ENCODE measurements around the gene MYL12B. TPM values are rescaled to one million over a fixed set of nuclear protein-coding genes. Genes with fewer than 3 reads are reported as not detected.

The MYL12B gene
- total RNA-seq, 1 donor from 2014 or later = 123 TPM

DNA sequence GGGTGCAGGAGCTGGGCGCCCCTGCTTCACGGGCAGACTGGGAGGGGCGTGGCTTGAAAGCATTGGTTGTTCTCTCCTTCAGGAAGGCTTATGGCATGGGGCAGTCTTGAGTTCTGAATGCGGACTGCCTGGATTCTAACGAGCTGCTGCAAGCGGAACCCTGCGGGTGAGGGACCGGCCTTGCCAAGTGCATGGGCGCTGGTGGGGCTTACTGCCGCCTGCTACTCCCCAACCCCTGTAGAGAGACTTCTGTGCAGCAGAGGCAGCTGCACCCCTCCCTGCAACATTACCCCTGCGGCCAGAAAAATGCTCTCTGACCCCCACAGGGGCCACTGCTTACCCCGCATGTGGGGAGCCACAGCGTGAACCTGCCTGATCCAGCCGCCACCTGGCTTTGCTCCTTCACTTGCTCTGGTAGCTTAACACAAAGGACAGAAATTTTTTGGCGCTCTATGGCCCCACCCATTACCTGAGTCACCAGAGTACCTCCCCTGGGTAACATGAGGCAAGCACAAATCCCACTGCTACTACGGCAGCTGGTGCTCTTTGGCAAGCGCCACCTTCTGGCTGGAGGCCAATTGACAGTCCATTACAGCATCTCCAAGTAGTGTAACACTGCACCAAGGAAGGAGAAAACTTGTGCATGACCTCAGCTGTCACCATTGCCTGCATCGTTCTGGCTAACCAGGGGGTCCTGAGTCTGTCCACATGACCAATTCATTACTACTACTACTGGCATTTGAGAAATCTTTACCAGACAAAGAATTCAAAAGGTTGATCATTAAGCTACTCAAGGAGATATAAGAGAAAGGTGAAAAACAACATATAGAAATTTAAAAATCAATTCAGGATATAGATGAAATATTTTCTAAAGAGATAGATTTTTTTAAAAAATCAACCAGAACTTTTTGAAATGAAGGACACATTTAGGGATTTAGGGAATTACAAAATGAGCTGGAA, 35.4 kb downstream of the MYL12B start:
- Mint-ChIP-seq H3K36me3 (ENCODE audit: unreplicated experiment) (peaks cover 5% of the 10 kb centered on the region), H3K4me1 (ENCODE audit: low read depth, unreplicated experiment) (no peaks in the 10 kb centered on the region), H3K27ac (ENCODE audit: unreplicated experiment) (peak overlapping the region; percentile 97), H3K9me3 (ENCODE audit: unreplicated experiment) (peaks cover 2% of the 10 kb centered on the region), H3K4me3 (ENCODE audit: unreplicated experiment) (peak overlapping the region; percentile 95), H3K27me3 (ENCODE audit: unreplicated experiment) (peaks cover 2% of the 10 kb centered on the region)
- peak; percentile 93 for DNase-seq
- TF ChIP-seq, protein P1, sequence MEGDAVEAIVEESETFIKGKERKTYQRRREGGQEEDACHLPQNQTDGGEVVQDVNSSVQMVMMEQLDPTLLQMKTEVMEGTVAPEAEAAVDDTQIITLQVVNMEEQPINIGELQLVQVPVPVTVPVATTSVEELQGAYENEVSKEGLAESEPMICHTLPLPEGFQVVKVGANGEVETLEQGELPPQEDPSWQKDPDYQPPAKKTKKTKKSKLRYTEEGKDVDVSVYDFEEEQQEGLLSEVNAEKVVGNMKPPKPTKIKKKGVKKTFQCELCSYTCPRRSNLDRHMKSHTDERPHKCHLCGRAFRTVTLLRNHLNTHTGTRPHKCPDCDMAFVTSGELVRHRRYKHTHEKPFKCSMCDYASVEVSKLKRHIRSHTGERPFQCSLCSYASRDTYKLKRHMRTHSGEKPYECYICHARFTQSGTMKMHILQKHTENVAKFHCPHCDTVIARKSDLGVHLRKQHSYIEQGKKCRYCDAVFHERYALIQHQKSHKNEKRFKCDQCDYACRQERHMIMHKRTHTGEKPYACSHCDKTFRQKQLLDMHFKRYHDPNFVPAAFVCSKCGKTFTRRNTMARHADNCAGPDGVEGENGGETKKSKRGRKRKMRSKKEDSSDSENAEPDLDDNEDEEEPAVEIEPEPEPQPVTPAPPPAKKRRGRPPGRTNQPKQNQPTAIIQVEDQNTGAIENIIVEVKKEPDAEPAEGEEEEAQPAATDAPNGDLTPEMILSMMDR (IDR thresholded peaks at IDR 0.05; ENCODE audit: partially characterized antibody, unreplicated experiment) = peak; percentile 87

DNA sequence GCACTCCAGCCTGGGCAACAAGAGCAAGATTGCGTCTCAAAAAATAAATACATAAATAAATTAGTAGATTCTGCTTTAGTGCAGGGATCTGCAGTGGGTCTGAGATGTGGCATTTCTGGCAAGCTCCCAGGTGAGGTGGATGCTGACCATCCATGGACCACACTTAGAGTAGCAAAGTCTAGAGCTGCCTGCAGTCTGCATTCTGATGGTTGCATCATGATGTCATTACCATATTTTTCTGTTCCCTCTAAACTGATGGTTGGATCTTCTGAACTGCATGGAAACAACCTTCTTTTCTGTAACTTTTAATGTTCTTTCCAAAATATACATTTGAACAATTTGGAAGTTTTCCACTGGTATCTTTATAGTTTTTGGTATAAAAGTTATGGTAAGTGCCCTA, 42.9 kb downstream of the MYL12B start:
- no peak overlapping the region for H3K27ac Mint-ChIP-seq (ENCODE audit: unreplicated experiment)
- TF ChIP-seq, protein P1 (IDR thresholded peaks at IDR 0.05; ENCODE audit: partially characterized antibody, unreplicated experiment) = no peak
- H3K4me1 Mint-ChIP-seq (ENCODE audit: low read depth, unreplicated experiment) = no peaks in the 10 kb centered on the region
- H3K36me3 Mint-ChIP-seq (ENCODE audit: unreplicated experiment) = no peaks in the 10 kb centered on the region
- DNase-seq = no peak
- H3K9me3 Mint-ChIP-seq (ENCODE audit: unreplicated experiment) = no peaks in the 10 kb centered on the region
- H3K4me3 Mint-ChIP-seq (ENCODE audit: unreplicated experiment) = no peak overlapping the region
- H3K27me3 Mint-ChIP-seq (ENCODE audit: unreplicated experiment) = no peaks in the 10 kb centered on the region

GRCh38 chr18:3305354-3305762, 43.4 kb downstream of the MYL12B start:
- H3K27me3 Mint-ChIP-seq (ENCODE audit: unreplicated experiment) = no peaks in the 10 kb centered on the region
- TF ChIP-seq, protein P1 (IDR thresholded peaks at IDR 0.05; ENCODE audit: partially characterized antibody, unreplicated experiment) = no peak
- no peak overlapping the region for H3K27ac Mint-ChIP-seq (ENCODE audit: unreplicated experiment)
- no peaks in the 10 kb centered on the region for H3K36me3 Mint-ChIP-seq (ENCODE audit: unreplicated experiment)
- no peaks in the 10 kb centered on the region for H3K9me3 Mint-ChIP-seq (ENCODE audit: unreplicated experiment)
- no peak for DNase-seq
- no peaks in the 10 kb centered on the region for H3K4me1 Mint-ChIP-seq (ENCODE audit: low read depth, unreplicated experiment)
- no peak overlapping the region for H3K4me3 Mint-ChIP-seq (ENCODE audit: unreplicated experiment)

GRCh38 chr18:3305933-3306332, 44.0 kb downstream of the MYL12B start:
- Mint-ChIP-seq H3K4me3 (ENCODE audit: unreplicated experiment) (no peak overlapping the region), H3K9me3 (ENCODE audit: unreplicated experiment) (no peaks in the 10 kb centered on the region), H3K27ac (ENCODE audit: unreplicated experiment) (no peak overlapping the region), H3K4me1 (ENCODE audit: low read depth, unreplicated experiment) (no peaks in the 10 kb centered on the region), H3K27me3 (ENCODE audit: unreplicated experiment) (no peaks in the 10 kb centered on the region), H3K36me3 (ENCODE audit: unreplicated experiment) (no peaks in the 10 kb centered on the region)
- TF ChIP-seq, protein P1 (IDR thresholded peaks at IDR 0.05; ENCODE audit: partially characterized antibody, unreplicated experiment) = no peak
- DNase-seq = no peak

- H3K4me1 Mint-ChIP-seq (ENCODE audit: low read depth, unreplicated experiment) = no peaks in the 10 kb centered on the region
- TF ChIP-seq, protein P1 (IDR thresholded peaks at IDR 0.05; ENCODE audit: partially characterized antibody, unreplicated experiment) = no peak
- no peaks in the 10 kb centered on the region for H3K9me3 Mint-ChIP-seq (ENCODE audit: unreplicated experiment)
- H3K36me3 Mint-ChIP-seq (ENCODE audit: unreplicated experiment) = no peaks in the 10 kb centered on the region
- no peak for DNase-seq
- no peak overlapping the region for H3K27ac Mint-ChIP-seq (ENCODE audit: unreplicated experiment)
- no peak overlapping the region for H3K4me3 Mint-ChIP-seq (ENCODE audit: unreplicated experiment)
- no peaks in the 10 kb centered on the region for H3K27me3 Mint-ChIP-seq (ENCODE audit: unreplicated experiment)
Observed at GRCh38 chr18:3306391-3306790, 44.5 kb downstream of the MYL12B start.
